K562 treated with DMSO at 1 percent for 12 hours (cell line): ENCODE results near the gene YARS1. TPM values are rescaled to one million over a fixed set of nuclear protein-coding genes. Genes with fewer than 3 reads are reported as not detected.

Experiments used
- total RNA-seq: library from RNA; unstranded; fragments of 300-600 nt; gene quantifications from 2 replicates; pipeline ENCODE4 v1.2.3, GENCODE V29; 2022; ENCODE audit not compliant: insufficient read depth

YARS1 gene
- total RNA-seq, result 234 and 408 TPM in 2 replicates

DNA sequence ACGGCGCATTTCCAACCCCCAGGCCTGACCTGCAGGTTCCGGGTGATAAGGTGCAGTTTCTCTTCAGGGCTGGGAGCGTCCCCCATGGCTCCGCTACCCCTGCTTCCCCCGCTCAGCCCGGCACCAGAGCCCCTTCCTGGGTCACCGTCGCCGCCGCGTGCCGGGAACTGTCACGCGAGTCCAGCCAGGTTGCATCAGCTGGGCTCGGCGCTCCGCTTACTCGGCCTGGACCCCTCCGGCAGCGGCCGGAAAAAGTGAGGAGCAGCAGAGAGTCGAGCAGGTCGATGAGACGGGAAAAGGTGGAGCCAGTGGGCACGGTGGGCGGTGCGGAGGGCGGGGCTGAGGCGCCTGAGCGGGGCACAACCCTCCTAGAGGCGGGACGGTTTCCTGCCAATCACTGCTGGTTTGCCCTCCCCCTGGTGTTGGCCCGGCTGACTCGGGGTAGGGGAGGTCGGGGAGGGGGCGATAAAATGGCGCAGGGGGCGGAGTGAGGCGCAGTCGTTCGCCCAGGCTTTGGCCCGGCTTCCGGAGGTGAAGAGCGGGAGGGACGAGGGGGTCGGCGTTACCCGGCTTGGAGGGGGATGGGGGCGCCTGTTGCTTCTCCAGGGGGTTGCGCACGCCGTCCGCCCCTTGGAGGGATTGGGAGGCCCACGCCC, at the start of gene YARS1, which contains the start of gene S100PBP:
Gene YARS1 (minus strand): TSS at position 200 of the 656 bp plus-strand sequence. CDS start 114 bp downstream, at position 86.
Gene S100PBP (plus strand): TSS at position 495 of the 656 bp plus-strand sequence. CDS start 8,447 bp downstream, outside the sequence.

Other genes with a start within 250 kb of the YARS1 start
- 38.8 and 40.0 TPM in 2 replicates for gene ZBTB8OS, start 166.8 kb downstream of the YARS1 start, total RNA-seq
- 128 and 292 TPM in 2 replicates for gene RBBP4, start 166.2 kb downstream of the YARS1 start, total RNA-seq
- gene SYNC, start 114.6 kb downstream of the YARS1 start, total RNA-seq, result 0.36 and 0.60 TPM in 2 replicates
- gene S100PBP, start 295 bp upstream of the YARS1 start, total RNA-seq, result 6.7 and 16.1 TPM in 2 replicates
- not detected in 2 replicates for gene FNDC5, start 53.6 kb upstream of the YARS1 start, total RNA-seq
- gene HPCA, start 69.1 kb upstream of the YARS1 start, total RNA-seq, result not detected in 2 replicates
- 33.8 and 42.4 TPM in 2 replicates for gene TMEM54, start 84.0 kb upstream of the YARS1 start, total RNA-seq
- 23.9 and 36.6 TPM in 2 replicates for gene RNF19B, start 147.5 kb upstream of the YARS1 start, total RNA-seq
- 127 and 171 TPM in 2 replicates for gene AK2, start 219.5 kb upstream of the YARS1 start, total RNA-seq